Activated CD8-positive, alpha-beta memory T cell treated with anti-CD3 and anti-CD28 coated beads for 48 hours (primary cell): ENCODE results near the gene TMC2.

ENCODE experiments used
- DNase-seq, 3 experiments: peaks; one replicate each; pipeline ENCODE4 v3.0.0-alpha.2; 2020; ENCODE audit warnings: low read depth in 2 of 3, low spot score in 2 of 3

The TMC2 gene

DNA sequence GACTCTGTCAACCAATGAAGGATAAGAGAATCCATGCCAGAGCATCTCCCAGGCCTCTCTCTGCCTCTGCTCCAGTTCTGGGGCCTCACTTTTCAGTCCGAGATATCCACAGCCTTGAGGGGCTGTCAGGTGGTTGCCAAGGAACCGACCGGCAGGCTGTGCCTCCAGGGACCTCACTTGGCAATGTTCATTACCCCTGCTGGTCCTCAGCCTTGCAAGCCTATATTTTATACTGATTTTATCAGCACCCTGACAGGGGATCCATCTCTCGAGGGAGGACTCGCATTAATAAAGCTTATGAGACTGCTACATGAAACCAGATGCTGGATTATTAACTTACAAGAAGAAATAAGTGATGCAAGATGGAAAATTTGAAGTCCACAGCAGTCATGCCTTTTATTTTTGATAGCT, 39.9 kb downstream of the TMC2 start:
- no peak for DNase-seq

DNA sequence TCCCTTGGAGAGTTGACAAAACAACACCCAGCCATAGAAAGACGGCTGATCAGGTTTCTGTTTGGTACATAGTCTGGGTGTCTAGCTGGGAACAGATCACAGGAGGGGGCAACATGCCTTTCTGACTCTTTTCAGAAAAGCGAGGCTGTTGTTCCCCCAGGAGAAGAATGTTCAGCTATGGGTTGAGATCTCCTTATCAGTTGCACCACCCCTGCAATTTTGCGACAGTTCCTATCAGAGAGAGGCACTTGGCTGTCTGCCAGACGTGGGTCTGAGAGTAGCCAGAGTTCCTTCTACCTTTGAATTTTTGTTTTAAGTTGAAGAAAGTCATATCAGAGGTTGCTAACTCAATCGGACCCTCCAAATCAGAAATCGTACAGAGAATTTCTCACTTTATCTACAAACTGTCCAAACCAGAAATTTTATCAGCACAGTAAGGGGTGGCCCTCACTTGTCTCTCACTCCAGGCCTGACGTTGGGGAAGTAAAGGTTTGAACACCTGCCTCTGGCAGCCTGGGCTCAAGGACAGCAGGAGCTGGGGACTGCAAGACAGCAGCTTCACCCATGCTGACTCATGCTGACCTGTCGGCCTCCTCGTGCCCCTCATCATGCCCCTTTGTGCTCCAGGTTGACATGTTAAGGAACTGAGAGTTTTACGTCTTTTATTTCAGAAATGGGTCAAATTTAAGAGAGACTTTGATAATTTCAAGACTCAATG, 42.3 kb downstream of the TMC2 start:
- DNase-seq = no peak

DNA sequence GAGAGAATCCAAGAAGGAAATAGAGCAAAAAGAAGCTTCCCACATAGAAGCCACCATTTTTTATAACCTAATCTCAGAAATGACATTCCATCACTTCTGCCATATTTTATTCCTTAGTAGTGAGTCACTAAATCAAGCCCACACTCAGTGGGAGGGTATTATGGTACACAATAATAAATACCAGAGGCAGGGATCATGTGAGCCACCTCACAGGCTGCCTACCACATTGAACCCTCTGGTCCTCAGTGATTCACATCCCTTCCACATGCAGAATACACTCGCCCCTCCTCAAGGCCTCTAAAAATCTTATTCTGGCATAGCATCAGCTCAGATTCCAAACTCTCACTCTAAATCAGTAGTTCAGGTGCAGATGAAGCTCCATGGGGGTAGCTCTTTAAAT, 49.4 kb downstream of the TMC2 start:
- no peak for DNase-seq

DNA sequence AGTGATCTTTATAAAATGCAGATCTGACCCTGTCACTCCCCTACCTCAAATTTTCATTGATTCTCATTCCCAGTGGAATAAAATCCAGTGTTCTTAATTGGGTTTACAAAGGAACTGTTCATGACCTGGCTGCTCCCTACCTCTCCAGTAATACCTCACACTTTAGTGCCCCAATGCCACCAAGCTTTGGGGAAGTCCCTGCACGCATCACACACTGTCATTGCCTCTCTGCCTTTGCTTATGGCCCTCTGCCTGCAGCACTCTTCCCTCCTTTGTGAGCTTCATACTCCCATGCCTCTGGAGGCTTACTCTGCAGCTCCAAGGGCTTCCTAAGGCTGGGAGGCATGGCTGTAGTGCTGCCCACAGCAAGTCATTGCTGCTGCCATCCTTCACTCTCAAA, 57.4 kb downstream of the TMC2 start:
- DNase-seq = no peak

DNA sequence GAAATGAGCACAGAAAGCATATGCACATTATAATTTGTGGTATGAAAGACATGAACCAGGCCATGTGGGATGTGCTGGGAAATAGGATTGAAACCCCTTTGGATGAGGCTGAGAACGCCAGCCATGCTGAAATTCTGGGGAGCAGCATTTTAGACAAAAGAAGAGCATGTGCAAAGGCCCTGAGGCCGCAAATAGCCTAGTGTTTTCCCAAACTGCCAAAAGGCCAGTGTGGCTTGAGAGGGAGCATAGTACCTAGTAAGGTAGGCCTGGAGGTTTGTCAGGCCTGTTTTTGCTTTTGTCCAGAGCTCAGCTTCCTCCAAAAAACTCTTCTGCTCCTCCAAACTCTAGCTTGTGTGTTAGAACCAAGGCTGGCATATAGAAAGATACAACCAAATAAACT, 58.7 kb downstream of the TMC2 start:
- DNase-seq = no peak

DNA sequence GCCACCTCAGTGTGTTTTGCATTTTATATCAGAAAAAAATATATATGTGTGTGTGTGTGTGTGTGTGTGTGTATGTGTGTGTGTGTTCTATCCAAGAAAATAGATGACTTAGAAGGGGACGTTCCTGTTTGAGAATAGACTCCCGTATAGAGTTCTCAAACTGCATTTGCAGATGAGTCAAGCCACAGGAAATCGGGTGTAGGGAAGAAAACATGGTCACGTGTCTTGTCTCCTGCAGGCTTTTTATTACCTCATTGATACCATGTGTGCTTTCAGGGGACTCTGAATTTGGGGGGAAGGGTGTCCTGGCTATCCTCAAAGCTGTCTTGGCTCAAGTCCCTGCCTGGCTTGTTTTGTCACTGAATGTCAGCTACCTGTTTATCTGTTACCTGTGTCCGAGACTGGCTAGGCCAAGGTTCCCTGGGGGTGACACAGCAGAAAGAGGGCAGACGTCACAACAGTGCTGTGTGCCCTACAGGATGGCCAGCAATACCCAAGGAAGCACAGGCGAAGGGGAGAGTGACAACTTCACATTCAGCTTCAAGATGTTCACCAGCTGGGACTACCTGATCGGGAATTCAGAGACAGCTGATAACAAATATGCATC, 60.4 kb downstream of the TMC2 start:
- no peak for DNase-seq

DNA sequence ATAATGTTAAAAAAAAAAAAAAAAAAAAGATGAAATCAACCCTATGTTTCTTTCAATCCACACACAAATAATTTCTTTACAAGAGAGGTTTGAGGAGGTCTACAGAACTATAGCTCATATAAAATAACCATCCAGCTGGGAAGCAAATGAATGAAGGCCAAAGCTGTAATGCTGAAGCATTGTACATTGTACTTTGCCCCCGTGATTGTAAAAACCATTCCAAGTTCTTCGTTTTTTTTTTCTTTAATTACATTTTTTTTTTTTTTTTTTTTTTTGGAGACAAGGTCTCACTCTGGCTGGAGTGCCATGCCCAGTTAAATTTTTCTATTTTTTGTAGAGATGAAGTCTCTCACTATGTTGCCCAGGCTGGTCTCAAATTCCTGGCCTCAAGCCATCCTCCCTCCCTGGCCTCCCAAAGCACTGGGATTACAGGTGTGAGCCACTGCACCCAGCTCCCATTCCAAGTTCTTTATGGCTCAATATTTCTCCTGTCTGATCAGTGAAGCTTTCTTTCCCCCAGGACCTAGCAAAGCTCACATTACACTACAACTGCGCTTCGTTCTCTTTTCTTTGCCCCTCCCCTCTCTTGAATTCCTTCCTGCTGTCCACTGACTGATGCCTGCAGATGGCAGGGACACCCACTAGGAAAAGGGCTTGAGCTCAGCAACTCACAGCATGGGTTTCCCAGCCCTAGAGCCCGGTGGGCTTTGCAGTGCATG, 63.1 kb downstream of the TMC2 start:
- no peak for DNase-seq

DNA sequence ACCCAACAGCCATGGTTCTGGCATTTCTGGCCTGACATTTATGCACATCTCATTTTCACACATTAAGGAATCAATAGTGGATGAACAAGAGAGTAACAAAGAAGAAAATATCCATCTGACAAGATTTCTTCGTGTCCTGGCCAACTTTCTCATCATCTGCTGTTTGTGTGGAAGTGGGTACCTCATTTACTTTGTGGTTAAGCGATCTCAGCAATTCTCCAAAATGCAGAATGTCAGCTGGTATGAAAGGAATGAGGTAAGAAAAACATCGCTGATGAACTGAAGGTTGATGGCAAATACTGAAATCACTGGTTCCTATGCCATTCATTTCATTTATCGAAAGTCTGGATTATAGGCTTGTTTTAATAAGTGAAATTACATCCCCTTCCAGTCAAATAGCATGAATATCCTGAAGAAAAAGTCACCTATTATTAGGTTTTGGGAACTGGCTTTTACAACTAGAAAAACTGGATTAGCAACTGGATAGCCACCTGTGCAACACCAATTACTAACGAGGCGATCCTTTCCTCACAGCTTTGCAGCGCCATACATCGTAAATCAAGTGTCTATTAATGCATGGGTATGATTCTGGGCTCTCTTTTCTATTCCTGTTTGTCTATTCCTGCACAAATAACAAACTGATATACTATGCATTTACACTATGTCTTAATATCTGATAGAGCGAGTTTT, 65.8 kb downstream of the TMC2 start:
- no peak for DNase-seq

DNA sequence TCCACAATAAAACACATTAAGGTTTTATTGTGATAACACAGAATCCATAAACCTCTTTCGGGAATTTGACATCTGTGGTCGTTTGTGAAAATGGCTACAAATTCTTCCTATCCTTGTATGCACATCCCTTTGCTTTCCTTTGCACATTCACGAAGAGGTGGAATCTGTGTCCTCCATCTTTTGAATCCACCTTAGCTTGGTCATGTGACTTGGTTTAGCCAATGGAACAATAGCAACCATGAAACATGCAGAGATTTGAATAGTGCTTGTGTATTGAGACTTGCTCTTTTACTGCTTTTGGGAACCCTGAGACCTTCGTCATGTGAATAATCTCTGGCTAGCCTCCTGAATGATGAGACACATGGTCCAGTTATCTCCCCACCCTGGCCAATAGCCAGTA, 66.4 kb downstream of the TMC2 start:
- no peak for DNase-seq

DNA sequence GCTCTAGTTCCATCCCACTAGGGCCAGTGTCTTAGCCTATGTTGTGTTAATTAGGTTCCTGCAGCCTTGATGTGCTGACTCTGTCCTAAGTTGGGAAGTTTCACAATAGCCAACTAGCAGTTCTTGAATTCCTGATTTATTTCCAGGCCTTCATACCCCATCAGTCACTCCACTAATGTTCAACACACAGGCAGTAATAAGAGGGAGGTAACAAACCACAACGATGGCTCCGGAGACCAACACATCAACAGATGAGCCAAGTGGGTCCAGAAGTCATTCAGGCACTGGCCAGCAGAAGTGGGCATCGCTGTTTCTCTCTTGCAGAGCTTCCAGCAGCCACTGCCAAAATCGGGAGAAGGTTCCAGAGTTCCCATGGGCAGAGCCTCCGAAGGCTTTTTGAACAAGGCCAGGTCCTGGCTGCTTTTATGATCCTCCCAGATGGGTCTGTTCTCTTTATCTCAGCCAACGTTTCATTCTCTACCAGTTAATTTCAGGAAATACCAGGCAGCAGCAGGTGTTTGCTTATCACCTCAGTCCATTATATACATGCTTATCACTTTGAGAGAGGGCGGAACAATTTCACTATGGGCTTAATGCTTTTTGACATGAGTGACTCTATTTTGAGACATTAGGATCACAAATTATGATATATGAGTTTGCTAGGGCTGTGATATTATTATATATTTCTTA, 67.6 kb downstream of the TMC2 start:
- DNase-seq = no peak

DNA sequence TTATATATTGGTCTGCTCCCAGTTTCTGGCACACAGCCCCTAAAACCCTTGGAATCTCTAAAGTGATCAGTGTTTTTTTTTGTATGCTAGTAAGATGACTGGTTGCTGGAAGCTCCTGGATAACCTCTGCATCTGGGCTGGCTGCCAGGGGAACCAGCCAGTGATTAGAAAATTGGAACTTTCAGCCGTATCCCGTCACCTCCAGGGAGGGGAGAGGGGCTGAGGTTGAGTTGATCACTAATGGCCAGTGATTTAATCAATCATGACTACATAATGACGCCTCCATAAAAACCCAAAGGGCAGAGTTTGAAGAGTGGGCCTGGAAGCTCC, 68.1 kb downstream of the TMC2 start:
- no peak for DNase-seq

DNA sequence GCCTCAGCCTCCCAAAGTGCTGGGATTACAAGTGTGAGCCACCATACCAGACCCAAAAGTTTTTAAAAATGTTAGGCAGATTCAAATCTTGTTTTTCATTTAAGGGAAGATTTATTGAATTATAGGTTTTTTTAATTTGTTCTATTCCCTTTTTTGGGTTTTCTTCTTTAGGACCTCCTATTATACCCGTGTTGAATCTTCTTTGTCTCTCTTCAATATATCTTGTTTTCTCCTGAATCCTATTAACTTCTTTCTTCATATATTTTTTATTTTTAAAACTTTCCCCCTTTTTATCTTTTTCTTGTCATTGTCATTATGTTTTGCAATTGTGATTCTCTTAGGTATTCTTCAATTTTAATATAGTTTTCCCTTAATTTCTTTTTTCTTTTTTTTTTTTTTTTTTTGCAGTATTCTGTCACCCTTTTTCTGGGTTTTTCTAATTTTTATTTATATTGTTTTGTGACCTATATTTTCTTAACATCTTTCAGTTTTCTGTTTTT, 70.2 kb downstream of the TMC2 start:
- DNase-seq = no peak

DNA sequence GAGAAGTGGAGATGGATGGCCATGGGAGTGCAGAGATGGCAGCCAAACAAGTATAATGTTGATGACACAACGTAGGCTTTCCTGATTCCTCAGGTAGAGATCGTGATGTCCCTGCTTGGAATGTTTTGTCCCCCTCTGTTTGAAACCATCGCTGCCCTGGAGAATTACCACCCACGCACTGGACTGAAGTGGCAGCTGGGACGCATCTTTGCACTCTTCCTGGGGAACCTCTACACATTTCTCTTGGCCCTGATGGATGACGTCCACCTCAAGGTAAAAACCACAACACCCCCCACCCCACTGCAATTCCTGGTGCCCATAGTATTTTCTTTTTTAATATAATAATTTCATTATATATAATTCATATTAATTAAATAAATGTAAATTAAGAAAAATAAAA, 74.0 kb downstream of the TMC2 start:
- no peak for DNase-seq

DNA sequence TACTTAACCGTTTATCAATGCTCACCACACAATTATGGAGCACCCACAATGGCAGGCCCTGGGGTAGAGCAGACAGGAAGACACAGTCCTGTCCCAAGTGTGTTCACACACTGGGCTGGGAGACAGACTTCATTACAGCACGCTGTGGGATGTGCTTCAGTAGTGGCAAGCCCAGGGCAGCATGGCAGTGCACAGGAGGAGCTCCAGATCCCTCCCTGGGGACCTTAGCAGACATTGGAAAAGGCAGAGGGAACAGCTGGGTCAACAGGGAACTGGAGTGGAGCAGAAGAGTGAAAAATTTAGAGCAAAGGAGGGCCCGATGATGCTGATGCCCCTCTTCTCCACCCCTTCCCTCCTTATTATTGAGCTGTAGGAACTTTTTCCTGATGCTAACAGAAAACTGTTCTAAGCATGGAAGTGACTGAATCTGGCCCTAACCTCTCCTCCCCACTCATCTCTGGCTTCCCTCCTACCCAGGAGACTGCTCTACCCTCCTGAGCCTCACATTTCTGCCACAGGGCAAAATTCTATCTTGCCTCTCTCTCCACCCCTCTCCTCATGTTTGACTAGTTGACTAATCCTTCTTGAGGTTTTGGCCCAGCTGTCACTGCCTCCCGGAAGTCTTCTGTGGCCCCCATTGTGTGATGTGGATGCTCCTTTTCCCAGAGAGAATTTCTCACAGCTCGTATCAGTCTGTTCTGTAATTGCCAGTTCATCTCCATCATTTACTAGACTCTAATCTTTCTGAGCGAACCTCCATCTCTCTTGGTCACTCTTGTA, 74.8 kb downstream of the TMC2 start:
- no peak for DNase-seq

DNA sequence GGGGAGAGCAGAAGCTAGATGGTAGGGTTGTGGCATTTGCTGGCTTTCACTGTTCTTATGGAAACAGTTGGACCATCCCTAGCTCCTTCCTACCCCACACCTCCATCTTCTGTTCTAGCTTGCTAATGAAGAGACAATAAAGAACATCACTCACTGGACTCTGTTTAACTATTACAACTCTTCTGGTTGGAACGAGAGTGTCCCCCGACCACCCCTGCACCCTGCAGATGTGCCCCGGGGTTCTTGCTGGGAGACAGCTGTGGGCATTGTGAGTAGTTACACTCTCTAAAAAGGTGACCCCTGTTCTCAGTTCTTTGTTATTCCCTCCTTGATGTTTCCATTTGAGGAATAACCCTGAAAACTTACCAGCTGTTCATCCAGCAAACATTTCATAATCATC, 75.7 kb downstream of the TMC2 start:
- no peak for DNase-seq

DNA sequence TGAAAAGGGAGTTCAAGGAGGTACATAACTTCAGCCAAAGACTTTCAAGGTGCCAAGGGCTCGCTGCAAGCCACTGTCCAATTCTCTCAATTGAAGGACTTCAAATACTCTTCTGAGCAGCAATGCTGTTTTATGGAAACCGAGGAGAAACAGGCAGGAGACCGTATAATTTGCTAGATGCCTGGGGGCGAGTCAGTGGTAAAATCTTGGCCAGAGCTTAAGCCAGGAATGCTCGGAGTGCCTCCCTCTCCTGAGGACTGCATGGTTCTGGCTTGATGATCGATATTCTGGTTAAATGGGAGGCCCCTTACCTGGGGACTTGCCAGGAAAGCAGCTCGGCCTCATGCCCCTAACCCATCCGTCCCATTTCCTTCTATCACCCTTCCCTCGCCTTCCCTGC, 80.3 kb downstream of the TMC2 start:
- no peak for DNase-seq

DNA sequence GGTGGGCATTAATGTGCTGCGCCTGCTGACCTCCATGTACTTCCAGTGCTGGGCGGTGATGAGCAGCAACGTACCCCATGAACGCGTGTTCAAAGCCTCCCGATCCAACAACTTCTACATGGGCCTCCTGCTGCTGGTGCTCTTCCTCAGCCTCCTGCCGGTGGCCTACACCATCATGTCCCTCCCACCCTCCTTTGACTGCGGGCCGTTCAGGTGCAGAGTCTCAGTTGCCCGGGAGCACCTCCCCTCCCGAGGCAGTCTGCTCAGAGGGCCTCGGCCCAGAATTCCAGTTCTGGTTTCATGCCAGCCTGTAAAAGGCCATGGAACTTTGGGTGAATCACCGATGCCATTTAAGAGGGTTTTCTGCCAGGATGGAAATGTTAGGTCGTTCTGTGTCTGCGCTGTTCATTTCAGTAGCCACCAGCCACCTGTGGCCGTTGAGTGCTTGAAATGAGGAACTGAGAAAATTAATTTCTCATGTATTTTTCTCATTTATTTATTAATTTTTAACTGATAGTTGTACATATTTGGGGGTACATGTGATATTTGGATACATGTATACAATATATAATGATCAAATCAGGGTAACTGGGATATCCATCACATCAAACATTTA, 80.8 kb downstream of the TMC2 start:
- no peak for DNase-seq

DNA sequence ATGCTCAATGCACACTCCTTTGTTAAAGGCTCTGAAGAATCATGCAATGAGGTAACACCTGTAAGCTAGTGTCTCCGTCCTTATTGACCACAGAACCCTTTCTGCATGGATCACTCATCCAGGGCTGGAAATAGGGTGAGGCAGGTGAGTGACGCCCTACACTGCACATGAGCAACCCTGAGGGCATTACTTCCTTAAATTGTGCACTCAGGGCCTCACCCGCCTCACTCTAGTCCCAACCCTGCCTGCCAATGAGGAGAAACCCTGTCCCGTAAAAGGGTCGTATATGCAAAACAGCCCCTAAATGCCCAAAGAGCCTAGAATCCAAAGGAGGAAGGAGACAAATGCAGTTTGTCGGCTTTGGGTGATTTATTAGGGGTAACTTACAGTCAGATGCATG, 82.4 kb downstream of the TMC2 start:
- no peak for DNase-seq

DNA sequence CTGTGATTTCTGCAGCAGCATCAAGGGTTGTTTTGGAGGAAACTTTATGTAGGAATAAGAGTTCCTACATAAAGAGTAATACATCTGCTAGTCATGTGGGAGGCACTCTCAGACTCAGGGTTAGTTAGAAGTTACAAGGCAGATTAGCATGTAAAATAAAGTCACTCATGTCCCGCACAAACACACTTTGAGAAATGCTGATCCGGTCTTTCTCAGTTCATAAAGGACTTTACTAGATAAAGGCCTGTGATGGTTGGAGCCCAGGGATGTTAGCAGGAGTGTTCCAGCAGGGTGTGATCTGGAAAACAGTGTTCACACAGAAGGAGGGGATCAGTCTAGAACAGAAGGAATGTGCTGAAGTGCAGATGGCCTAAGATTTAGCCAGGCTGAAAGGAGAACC, 83.0 kb downstream of the TMC2 start:
- DNase-seq = no peak

DNA sequence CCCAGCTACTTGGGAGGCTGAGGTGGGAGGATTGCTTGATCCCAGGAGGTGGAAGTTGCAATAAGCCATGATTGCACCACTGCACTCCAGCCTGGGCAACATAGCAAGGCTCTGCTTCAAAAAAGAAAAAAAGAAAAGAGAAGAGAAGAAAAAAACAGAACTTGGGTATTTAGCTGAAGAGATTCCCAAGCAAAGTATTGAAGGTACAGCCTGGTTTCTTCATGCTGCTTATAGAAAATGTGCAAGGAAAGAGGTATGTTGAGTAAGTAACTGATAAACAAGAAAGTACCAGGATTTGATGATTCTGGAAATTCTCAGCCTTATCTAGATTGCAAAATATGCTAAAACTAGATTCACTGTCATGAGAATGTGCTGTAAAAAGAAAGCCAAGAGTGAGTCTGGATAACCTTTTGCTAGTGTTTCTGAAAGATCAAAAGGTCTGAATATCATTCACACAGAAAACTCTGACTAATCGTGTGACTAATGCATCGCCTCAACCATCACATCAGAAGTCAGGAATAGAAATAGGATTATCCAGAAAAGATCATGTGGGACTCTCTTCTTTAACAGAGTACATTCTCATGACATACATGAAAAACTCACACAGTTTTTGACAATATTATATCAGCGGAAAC, 83.7 kb downstream of the TMC2 start:
- DNase-seq = no peak
